K562 (cell line): Measurements from ENCODE around the gene ISG20. TPM values are rescaled to one million over a fixed set of nuclear protein-coding genes. Genes with fewer than 3 reads are reported as not detected.

Experiments used
- ATAC-seq: fragments of 200-7000 bp; cut with Tn5 transposase; 3 replicates; pipeline ENCODE4 v1.9.1; 2020; ENCODE audit warnings: moderate library complexity
- BruUV-seq: library from RNA; stranded (reverse); fragments of 400-500 nt; replicated peaks from 2 replicates; lab custom pipeline; 2021; lab: Mats Ljungman, UMichigan
- CTCF ChIA-PET: fragments of 300-600 bp; formaldehyde crosslinking; extraction: SDS; loops from one replicate; lab custom pipeline; 2021; ENCODE audit warnings: low intra/inter-chr PET ratio; lab: Yijun Ruan, JAX
- POLR2A ChIA-PET: fragments of 300-600, 350-650 bp; sonication (Branson Sonifier 250); formaldehyde crosslinking; extraction: SDS; loops from one replicate; lab custom pipeline; 2021; ENCODE audit warnings: antibody characterized with exemption, inconsistent platforms; lab: Yijun Ruan, JAX
- DNase-seq, 4 experiments: peaks; one replicate each; pipeline versions ENCODE4 v3.0.0 to v3.0.0-alpha.2; 2011 to 2018; ENCODE audit warnings: low spot score in 3 of 4, mixed read lengths in 3 of 4; ENCODE audit errors: extremely low read depth in 1 of 4
- FAIRE-seq: peaks from 2 replicates; lab custom pipeline; 2011; peaks lifted over from hg19 to GRCh38; lab: Jason Lieb, UNC
- H2AFZ ChIP-seq: 2 replicates; pipeline ENCODE4 v1.6.0; 2011; ENCODE audit warnings: low read depth, low read length, control low read depth, inconsistent platforms
- H3K27ac ChIP-seq: fragments of 200-600 bp; 3 replicates; pipeline ENCODE4 v1.8.0; 2011; ENCODE audit warnings: low read depth, mild to moderate bottlenecking, control low read depth, inconsistent platforms, low read length, moderate library complexity, mixed read lengths; ENCODE audit errors: extremely low read depth
- H3K27me3 ChIP-seq, 2 experiments: fragments of 300-600 bp in 1 of 2; 2 replicates in 1 of 2; 3 replicates in 1 of 2; pipeline versions ENCODE4 v1.6.0 to v1.8.0; 2011; ENCODE audit warnings: inconsistent platforms in 2 of 2, low read length in 2 of 2, mild to moderate bottlenecking in 1 of 2, mixed read lengths in 1 of 2, moderate library complexity in 1 of 2; ENCODE audit not compliant: control insufficient read depth in 2 of 2, insufficient read depth in 2 of 2
- H3K36me3 ChIP-seq: fragments of 300-600 bp; 3 replicates; pipeline ENCODE4 v1.8.0; 2011; ENCODE audit warnings: mild to moderate bottlenecking, low read length, inconsistent platforms; ENCODE audit not compliant: control insufficient read depth, insufficient read depth
- H3K4me1 ChIP-seq, 2 experiments: fragments of 200-600 bp in 1 of 2; replicated peaks in 1 of 2; 2 replicates in 1 of 2; 3 replicates in 1 of 2; pipeline versions ENCODE4 v1.5.1 to v1.8.0; 2011; ENCODE audit warnings: inconsistent platforms in 2 of 2, low read length in 2 of 2, mild to moderate bottlenecking in 1 of 2, mixed read lengths in 1 of 2, moderate library complexity in 1 of 2; ENCODE audit not compliant: control insufficient read depth in 2 of 2, insufficient read depth in 2 of 2
- H3K4me2 ChIP-seq: 2 replicates; pipeline ENCODE4 v1.6.1; 2011; ENCODE audit warnings: low read length, control low read depth, inconsistent platforms, mixed read lengths; ENCODE audit not compliant: insufficient read depth
- H3K4me3 ChIP-seq: fragments of 200-600 bp; sonication (generic), shearing (Covaris generic); 2 replicates; pipeline ENCODE4 v1.5.1; 2016; ENCODE audit warnings: control low read depth, inconsistent platforms
- H3K79me2 ChIP-seq: fragments of 200-600 bp; 3 replicates; pipeline ENCODE4 v1.8.0; 2011; ENCODE audit warnings: low read length, inconsistent platforms; ENCODE audit not compliant: control insufficient read depth, insufficient read depth
- H3K9ac ChIP-seq, 2 experiments: 2 replicates each; pipeline versions ENCODE4 v1.6.0 to v1.6.1; 2011; ENCODE audit warnings: low read depth in 2 of 2, low read length in 2 of 2, control low read depth in 1 of 2, inconsistent platforms in 1 of 2, mild to moderate bottlenecking in 1 of 2, mixed read lengths in 1 of 2; ENCODE audit not compliant: insufficient read depth in 1 of 2
- H3K9me1 ChIP-seq: one replicate; pipeline ENCODE4 v1.6.0; 2011; ENCODE audit warnings: inconsistent platforms, mild to moderate bottlenecking, low read length, moderate library complexity; ENCODE audit not compliant: control insufficient read depth, insufficient read depth
- H3K9me3 ChIP-seq: replicated peaks from 2 replicates; pipeline ENCODE4 v1.5.1; 2011; ENCODE audit warnings: low read depth, low read length, inconsistent platforms; ENCODE audit not compliant: control insufficient read depth, insufficient read depth
- H4K20me1 ChIP-seq: replicated peaks from 2 replicates; pipeline ENCODE4 v1.6.1; 2011; ENCODE audit warnings: low read length, inconsistent platforms, mixed read lengths; ENCODE audit not compliant: control insufficient read depth, insufficient read depth
- ARID1B ChIP-seq: fragments of 450-650 bp; IDR thresholded peaks from 2 replicates; pipeline ENCODE4 v1.6.1; 2016; ENCODE audit warnings: antibody characterized with exemption, mild to moderate bottlenecking, inconsistent platforms
- ATF4 ChIP-seq: fragments of 450-650 bp; formaldehyde crosslinking; IDR thresholded peaks from 2 replicates; pipeline ENCODE4 v1.4.0; 2022; ENCODE audit warnings: mild to moderate bottlenecking, moderate library complexity
- BRD9 ChIP-seq: fragments of 450-650 bp; IDR thresholded peaks from 2 replicates; pipeline ENCODE4 v1.6.1; 2018; ENCODE audit warnings: low read depth; ENCODE audit not compliant: partially characterized antibody
- CBFB ChIP-seq: sonication (generic); formaldehyde crosslinking; IDR thresholded peaks from 2 replicates; pipeline ENCODE4 v1.4.0; 2020; ENCODE audit warnings: mild to moderate bottlenecking, missing genetic modification reagents
- GMEB1 ChIP-seq: fragments of 250-450 bp; sonication (Bioruptor Pico); IDR thresholded peaks from 2 replicates; pipeline ENCODE4 v1.4.0; 2020; ENCODE audit warnings: mild to moderate bottlenecking
- KAT7 ChIP-seq: sonication (generic); formaldehyde crosslinking; IDR thresholded peaks from 2 replicates; pipeline ENCODE4 v1.8.0; 2022; ENCODE audit warnings: missing genetic modification reagents, mild to moderate bottlenecking, borderline replicate concordance
- MAZ ChIP-seq, 2 experiments: fragments of 450-650 bp in 1 of 2; sonication (generic) in 1 of 2; formaldehyde crosslinking; IDR thresholded peaks in 1 of 2; conservative IDR thresholded peaks in 1 of 2; 2 replicates each; pipeline versions ENCODE4 v1.4.0 to v1.5.0; 2020; ENCODE audit warnings: mild to moderate bottlenecking in 1 of 2, missing genetic modification reagents in 1 of 2
- MCM2 ChIP-seq: fragments of 450-650 bp; IDR thresholded peaks from 2 replicates; pipeline ENCODE4 v1.6.1; 2017; ENCODE audit warnings: low read depth, mild to moderate bottlenecking
- MXD1 ChIP-seq: fragments of 250-450 bp; sonication (Bioruptor Pico); IDR thresholded peaks from 2 replicates; pipeline ENCODE4 v1.8.0; 2021; ENCODE audit warnings: borderline replicate concordance, mild to moderate bottlenecking, moderate library complexity; ENCODE audit not compliant: poor library complexity, severe bottlenecking
- POLR3A ChIP-seq: IDR thresholded peaks from 2 replicates; pipeline ENCODE4 v1.6.1; 2011; ENCODE audit warnings: borderline replicate concordance, mild to moderate bottlenecking, moderate library complexity; ENCODE audit not compliant: insufficient read length, insufficient read depth; ENCODE audit errors: extremely low read depth
- PTRF ChIP-seq: fragments of 450-650 bp; IDR thresholded peaks from 2 replicates; pipeline ENCODE4 v1.6.1; 2016; ENCODE audit warnings: mild to moderate bottlenecking, missing genetic modification characterization, missing compliant biosample characterization
- SMAD2 ChIP-seq: fragments of 150-350 bp; IDR thresholded peaks from 2 replicates; pipeline ENCODE4 v1.6.1; 2014; ENCODE audit warnings: low read depth, mild to moderate bottlenecking, low read length
- SREBF2 ChIP-seq: sonication (generic); formaldehyde crosslinking; IDR thresholded peaks from 2 replicates; pipeline ENCODE4 v1.4.0; 2020; ENCODE audit warnings: mild to moderate bottlenecking, missing genetic modification reagents
- SRSF9 ChIP-seq: fragments of 200-400 bp; formaldehyde crosslinking; IDR thresholded peaks from 2 replicates; pipeline ENCODE4 v1.6.1; 2017; ENCODE audit warnings: low read depth, low read length, borderline replicate concordance
- TEAD2 ChIP-seq: fragments of 450-650 bp; IDR thresholded peaks from 2 replicates; pipeline ENCODE4 v1.6.1; 2016; ENCODE audit warnings: missing genetic modification characterization, control low read depth, missing compliant biosample characterization
- TRIM28 ChIP-seq: fragments of 450-650 bp; IDR thresholded peaks from 2 replicates; pipeline ENCODE4 v1.6.1; 2017
- ZFPM2 ChIP-seq: fragments of 250-450 bp; sonication (Bioruptor Pico); IDR thresholded peaks from 2 replicates; pipeline ENCODE4 v1.5.1; 2022; ENCODE audit warnings: mild to moderate bottlenecking
- ZHX1 ChIP-seq: fragments of 150-350 bp; conservative IDR thresholded peaks from 2 replicates; pipeline ENCODE4 v1.6.1; 2014; ENCODE audit warnings: low read length
- ZNF212 ChIP-seq: fragments of 450-650 bp; formaldehyde crosslinking; IDR thresholded peaks from 2 replicates; pipeline ENCODE4 v1.4.0; 2020; ENCODE audit warnings: mild to moderate bottlenecking
- WGBS: fragments of 100-300 bp; shearing (Covaris generic); methylation state at CpG from one replicate; pipeline ENCODE4 v1.1.6; 2016; ENCODE audit warnings: low coverage, mixed read lengths; ENCODE audit not compliant: insufficient coverage; ENCODE audit errors: missing lambda C conversion rate; 5-methylcytosine and 5-hydroxymethylcytosine counted together
- in situ Hi-C: fragments of 300-500 bp; cut with MboI; formaldehyde crosslinking; loops from 4 replicates; pipeline ENCODE4 v1.15.0; 2018; ENCODE audit warnings: inconsistent platforms, mixed read lengths
- intact Hi-C: fragments of 100-400 bp; cut with micrococcal nuclease; formaldehyde crosslinking; loops from 2 replicates; pipeline ENCODE4 v1.14.2; 2022
- polyA plus RNA-seq, 8 experiments: library from polyadenylated mRNA; depleted of rRNA in 4 of 8; stranded (reverse) in 5 of 8; unstranded in 3 of 8; fragments of >200 nt; fragmentation: Nextera tagmentation in 2 of 8; fragmentation: Illumina TruSeq in 1 of 8; extraction: Ambion mirVana in 2 of 8; extraction: Trizol in 1 of 8; gene quantifications; 2 replicates each; pipeline versions ENCODE4 v1.2.1 to v1.2.3, GENCODE V29; 2011 to 2014; ENCODE audit warnings: inconsistent platforms in 1 of 8, missing spikeins in 1 of 8
- total RNA-seq, 7 experiments: library from RNA; depleted of rRNA in 6 of 7; stranded (reverse); fragments of >200 nt in 6 of 7; fragmentation: Illumina TruSeq in 2 of 7; extraction: Trizol in 2 of 7; gene quantifications; 2 replicates each; pipeline versions ENCODE4 v1.2.1 to v1.2.3, GENCODE V29; 2011 to 2021; ENCODE audit warnings: low replicate concordance in 1 of 7

The ISG20 gene
- total and polyA plus RNA-seq, 9 of the 15 experiments (the other 6 are each of a cell fraction or from before 2014, with no cell fraction given), result 0.06 to 2.1 (median 1.00) TPM

GRCh38 chr15:88619796-88620195, 19.0 kb upstream of the ISG20 start:
- in situ Hi-C loops, result loop anchor here (5.0 kb wide), 1 partner anchor 142 kb away; no protein-coding TSS in a partner anchor
- Histone ChIP-seq H3K4me3 (no peak overlapping the region), H3K9me1 (no peaks in the 10 kb centered on the region), H4K20me1 (peaks cover 22% of the 10 kb centered on the region), H3K4me1 (peaks cover 14 to 20% of the 10 kb centered on the region in 2 experiments; a peak in 4 of 5 replicates), H3K4me2 (no peak overlapping the region), H3K9me3 (no peaks in the 10 kb centered on the region), H3K27me3 (no peaks in the 10 kb centered on the region), H2AFZ (peak overlapping the region; percentile 82), H3K27ac (no peak overlapping the region), H3K36me3 (peaks cover 21% of the 10 kb centered on the region), H3K9ac (no peak overlapping the region), H3K79me2 (peaks cover 42% of the 10 kb centered on the region)
- FAIRE-seq, result no peak
- ATAC-seq, result no peak
- 52% methylated on average over 2 of the region's 2 CpGs for WGBS
- no peak for DNase-seq
- intact Hi-C loops, result no loop called here
- no TSS peak for BruUV-seq
- ChIA-PET POLR2A (no interaction called here), CTCF (no interaction called here)
- no peak for TF ChIP-seq KAT7 (CRISPR knock-in tag)
- TF ChIP-seq TRIM28, result no peak
- no peak for TF ChIP-seq MAZ (CRISPR knock-in tag; conservative IDR thresholded peaks at IDR 0.05 in 1 of 2, IDR thresholded peaks at IDR 0.05 in 1 of 2)
- no peak for TF ChIP-seq POLR3A
- TF ChIP-seq ARID1B, result no peak
- no peak for TF ChIP-seq MCM2
- TF ChIP-seq TEAD2, result no peak
- no peak for TF ChIP-seq PTRF (tag)
- no peak for TF ChIP-seq ZNF212 (CRISPR knock-in tag)
- no peak for TF ChIP-seq SMAD2
- no peak for TF ChIP-seq ZHX1
- no peak for TF ChIP-seq BRD9
- TF ChIP-seq CBFB, result no peak
- TF ChIP-seq GMEB1, result no peak
- no peak for TF ChIP-seq SREBF2
- no peak for TF ChIP-seq SRSF9
- TF ChIP-seq MXD1 (CRISPR knock-in tag), result no peak
- no peak for TF ChIP-seq ATF4 (CRISPR knock-in tag)
- no peak for TF ChIP-seq ZFPM2 (CRISPR knock-in tag)
